NB4 (cell line): ENCODE data around the gene MACROD2.

Experiments used
- POLR2A ChIP-seq: IDR thresholded peaks from 2 replicates; pipeline ENCODE4 v1.6.1; 2011; ENCODE audit warnings: mild to moderate bottlenecking; ENCODE audit not compliant: insufficient read length; ENCODE audit errors: extremely low read depth
- TF ChIP-seq, protein P1 (sequence below): IDR thresholded peaks from one replicate; pipeline ENCODE4 v1.5.1; 2012; ENCODE audit warnings: low read depth, low read length

DNA sequence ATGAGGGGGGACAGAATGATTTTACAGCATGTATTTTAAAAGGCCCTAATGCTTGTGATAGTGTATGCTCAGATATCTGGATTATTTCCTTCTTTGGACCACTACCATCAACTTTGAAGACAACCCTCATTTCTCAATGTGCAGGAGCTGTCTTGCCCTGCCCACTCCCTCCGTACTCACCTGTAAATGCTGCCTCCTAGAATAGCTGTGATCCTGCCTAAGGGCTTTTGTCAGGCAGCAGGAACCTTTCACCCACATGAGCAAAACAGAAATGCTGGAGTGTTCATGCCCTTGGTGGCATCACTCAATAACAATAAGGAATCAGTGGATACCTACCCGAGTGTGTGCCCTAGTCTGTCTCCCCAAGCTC, 1065.7 kb downstream of the MACROD2 start:
- TF ChIP-seq, protein P1, sequence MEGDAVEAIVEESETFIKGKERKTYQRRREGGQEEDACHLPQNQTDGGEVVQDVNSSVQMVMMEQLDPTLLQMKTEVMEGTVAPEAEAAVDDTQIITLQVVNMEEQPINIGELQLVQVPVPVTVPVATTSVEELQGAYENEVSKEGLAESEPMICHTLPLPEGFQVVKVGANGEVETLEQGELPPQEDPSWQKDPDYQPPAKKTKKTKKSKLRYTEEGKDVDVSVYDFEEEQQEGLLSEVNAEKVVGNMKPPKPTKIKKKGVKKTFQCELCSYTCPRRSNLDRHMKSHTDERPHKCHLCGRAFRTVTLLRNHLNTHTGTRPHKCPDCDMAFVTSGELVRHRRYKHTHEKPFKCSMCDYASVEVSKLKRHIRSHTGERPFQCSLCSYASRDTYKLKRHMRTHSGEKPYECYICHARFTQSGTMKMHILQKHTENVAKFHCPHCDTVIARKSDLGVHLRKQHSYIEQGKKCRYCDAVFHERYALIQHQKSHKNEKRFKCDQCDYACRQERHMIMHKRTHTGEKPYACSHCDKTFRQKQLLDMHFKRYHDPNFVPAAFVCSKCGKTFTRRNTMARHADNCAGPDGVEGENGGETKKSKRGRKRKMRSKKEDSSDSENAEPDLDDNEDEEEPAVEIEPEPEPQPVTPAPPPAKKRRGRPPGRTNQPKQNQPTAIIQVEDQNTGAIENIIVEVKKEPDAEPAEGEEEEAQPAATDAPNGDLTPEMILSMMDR = no peak
- TF ChIP-seq POLR2A = no peak
